Kidney (tissue), 14 donors: ENCODE measurements around the gene PLCB3. TPM values are rescaled to one million over a fixed set of nuclear protein-coding genes. Genes with fewer than 3 reads are reported as not detected.
A peak's percentile ranks its signal among the peaks of the same experiment; 100 is the strongest.

ENCODE experiments used
- DNase-seq, 5 donors: peaks; one replicate each; pipeline ENCODE4 v3.0.0-alpha.2; 2013 to 2020
- FAIRE-seq: peaks from 2 replicates; lab custom pipeline; 2012; peaks lifted over from hg19 to GRCh38; lab: Jason Lieb, UNC
- H3K27ac ChIP-seq, 2 donors: one replicate each; pipeline ENCODE4 v1.7.0; 2013; ENCODE audit warnings: low read depth in 2 of 2, low read length in 2 of 2, inconsistent platforms in 1 of 2
- H3K27me3 ChIP-seq: one replicate; pipeline ENCODE4 v1.7.1; 2013; ENCODE audit warnings: low read length, inconsistent platforms; ENCODE audit not compliant: control insufficient read depth, insufficient read depth
- H3K36me3 ChIP-seq, 3 donors: one replicate each; pipeline versions ENCODE4 v1.7.0 to v1.7.1; 2013; ENCODE audit warnings: low read length in 3 of 3, control low read depth in 1 of 3, inconsistent platforms in 1 of 3; ENCODE audit not compliant: insufficient read depth in 3 of 3, control insufficient read depth in 2 of 3
- H3K4me1 ChIP-seq, 3 donors: one replicate each; pipeline versions ENCODE4 v1.7.0 to v1.7.1; 2013; ENCODE audit warnings: low read length in 3 of 3, inconsistent platforms in 1 of 3, low read depth in 1 of 3; ENCODE audit not compliant: control insufficient read depth in 2 of 3, insufficient read depth in 2 of 3
- H3K4me3 ChIP-seq, 3 donors: one replicate each; pipeline versions ENCODE4 v1.7.0 to v1.8.1; 2013; ENCODE audit warnings: low read length in 3 of 3, control low read depth in 1 of 3, inconsistent platforms in 1 of 3
- H3K9ac ChIP-seq, 3 donors: one replicate each; pipeline versions ENCODE4 v1.7.0 to v1.7.1; 2013; ENCODE audit warnings: low read length in 3 of 3, control low read depth in 1 of 3, inconsistent platforms in 1 of 3
- H3K9me3 ChIP-seq, 3 donors: one replicate each; pipeline versions ENCODE4 v1.7.0 to v1.7.1; 2013; ENCODE audit warnings: low read length in 3 of 3, control low read depth in 1 of 3, inconsistent platforms in 1 of 3; ENCODE audit not compliant: control insufficient read depth in 2 of 3, insufficient read depth in 1 of 3
- intact Hi-C: fragments of 100-400 bp; cut with DNase I; formaldehyde crosslinking; loops from one replicate; pipeline ENCODE4 v1.11.1; 2022
- polyA plus RNA-seq: library from polyadenylated mRNA; stranded (reverse); fragments of 350-450 nt; fragmentation: Illumina TruSeq; extraction: RNeasy Lipid Tissue Mini Kit (QIAGEN cat#74804); gene quantifications from one replicate; pipeline ENCODE4 v1.2.3, GENCODE V29; 2014; ENCODE audit warnings: low read depth, low replicate concordance; ENCODE audit not compliant: insufficient read depth
- total RNA-seq: library from RNA; stranded (reverse); fragmentation: NEBNext Ultra II Directional; extraction: Animal tissue kit (Norgen Biotek cat#: 25700); gene quantifications from one replicate; pipeline ENCODE4 v1.2.1, GENCODE V29; 2021
- TF ChIP-seq, protein P1 (sequence below): IDR thresholded peaks from 3 replicates; pipeline ENCODE4 v1.5.1; 2012; ENCODE audit warnings: mild to moderate bottlenecking, moderate library complexity, borderline replicate concordance; ENCODE audit not compliant: insufficient read depth; ENCODE audit errors: extremely low read depth
- donor health status: control.
- donor health status: control.
- donor health status: control.
- donor health status: control.
- donor health status: control.
- donor health status: DM: yes; HTN: yes; CAD: no.
- donor health status: Normal renal cell carcinoma (clear cell type).

PLCB3 gene
- total and polyA plus RNA-seq, 2 donors from 2014 or later: 9.6 to 24.6 TPM

DNA sequence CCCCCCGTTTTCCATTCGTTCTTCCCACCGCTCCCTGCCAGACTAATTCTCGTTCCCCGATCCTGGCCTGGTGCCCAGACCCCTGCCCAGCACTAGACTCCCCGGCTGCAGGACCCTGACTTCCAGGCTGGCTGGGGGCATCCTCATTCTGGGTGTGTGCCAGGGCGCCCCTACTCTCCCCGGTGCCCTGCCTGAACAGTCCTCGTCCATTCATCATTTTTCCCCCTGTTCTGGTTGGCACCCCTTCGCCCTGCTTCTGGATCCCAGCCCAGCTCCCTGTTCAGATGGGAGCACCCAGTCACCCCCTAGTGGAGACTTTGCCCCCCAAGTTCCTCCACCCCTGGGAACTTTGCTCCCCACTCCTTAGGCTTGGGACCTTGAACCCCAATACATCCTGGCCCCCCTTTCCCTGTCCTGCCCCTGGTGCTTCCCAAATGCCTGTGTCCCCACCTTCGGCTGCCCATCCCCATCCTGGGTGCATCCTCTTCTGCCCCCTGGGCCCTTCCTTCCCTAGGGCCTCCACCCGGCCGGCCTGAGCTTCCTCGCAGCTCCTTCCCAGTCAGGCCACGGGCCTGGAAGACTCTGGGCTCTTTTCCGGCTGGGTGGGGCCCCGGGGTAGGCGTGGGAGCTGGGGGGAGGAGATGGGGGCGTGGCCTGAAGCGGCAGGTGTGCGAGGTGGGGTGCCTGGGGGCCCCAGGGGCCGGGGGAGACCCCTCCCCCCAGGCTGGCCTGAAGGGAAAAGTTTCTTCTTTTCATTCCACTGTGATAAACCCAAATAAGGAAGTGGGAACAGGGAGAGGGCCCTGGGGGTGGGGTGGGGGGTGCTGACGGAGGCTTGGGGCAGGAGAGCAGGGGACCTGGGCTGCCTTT is 908 bp downstream of the PLCB3 start:
- peak overlapping the region in 2 of 3 donors; percentile 78 to 80 for H3K9ac ChIP-seq
- H3K36me3 ChIP-seq: peaks cover 0 to 6% (median 0%) of the 10 kb centered on the region in 3 donors
- DNase-seq (peak in 1 of 5 donors; percentile 77), FAIRE-seq (no peak)
- intact Hi-C loops: no loop called here
- H3K4me3 ChIP-seq: peak overlapping the region; percentile 57 to 74 (median 71)
- peak overlapping the region; percentile 7 to 32 for H3K27ac ChIP-seq
- no peaks in the 10 kb centered on the region for H3K27me3 ChIP-seq
- H3K9me3 ChIP-seq: no peaks in the 10 kb centered on the region
- TF ChIP-seq, protein P1, sequence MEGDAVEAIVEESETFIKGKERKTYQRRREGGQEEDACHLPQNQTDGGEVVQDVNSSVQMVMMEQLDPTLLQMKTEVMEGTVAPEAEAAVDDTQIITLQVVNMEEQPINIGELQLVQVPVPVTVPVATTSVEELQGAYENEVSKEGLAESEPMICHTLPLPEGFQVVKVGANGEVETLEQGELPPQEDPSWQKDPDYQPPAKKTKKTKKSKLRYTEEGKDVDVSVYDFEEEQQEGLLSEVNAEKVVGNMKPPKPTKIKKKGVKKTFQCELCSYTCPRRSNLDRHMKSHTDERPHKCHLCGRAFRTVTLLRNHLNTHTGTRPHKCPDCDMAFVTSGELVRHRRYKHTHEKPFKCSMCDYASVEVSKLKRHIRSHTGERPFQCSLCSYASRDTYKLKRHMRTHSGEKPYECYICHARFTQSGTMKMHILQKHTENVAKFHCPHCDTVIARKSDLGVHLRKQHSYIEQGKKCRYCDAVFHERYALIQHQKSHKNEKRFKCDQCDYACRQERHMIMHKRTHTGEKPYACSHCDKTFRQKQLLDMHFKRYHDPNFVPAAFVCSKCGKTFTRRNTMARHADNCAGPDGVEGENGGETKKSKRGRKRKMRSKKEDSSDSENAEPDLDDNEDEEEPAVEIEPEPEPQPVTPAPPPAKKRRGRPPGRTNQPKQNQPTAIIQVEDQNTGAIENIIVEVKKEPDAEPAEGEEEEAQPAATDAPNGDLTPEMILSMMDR: peak; percentile 8
- peaks cover 0 to 26% (median 5%) of the 10 kb centered on the region in 3 donors for H3K4me1 ChIP-seq

DNA sequence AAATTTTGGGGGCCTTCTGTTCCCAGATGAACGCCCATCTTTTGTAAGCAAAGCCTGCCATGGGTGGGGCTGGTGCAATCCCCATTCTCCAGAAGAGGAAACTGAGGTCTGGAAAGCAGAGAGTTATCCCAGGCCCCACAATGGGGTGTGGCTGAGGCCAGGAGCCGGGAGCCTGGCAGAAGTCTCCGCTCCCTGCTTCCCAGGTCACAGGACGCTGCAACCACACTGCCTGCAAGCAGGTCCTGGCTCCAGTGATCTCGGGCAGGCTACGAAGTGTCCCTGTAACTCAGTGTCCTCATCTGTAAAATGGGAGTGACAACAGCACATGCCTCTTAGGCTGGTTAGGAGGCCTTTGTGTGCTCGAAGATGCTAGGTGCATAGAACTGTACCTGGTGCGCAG is 1.7 kb downstream of the PLCB3 start:
- DNase-seq (no peak), FAIRE-seq (no peak)
- intact Hi-C loops: no loop called here
- Histone ChIP-seq H3K9me3 (no peaks in the 10 kb centered on the region), H3K9ac (no peak overlapping the region), H3K4me3 (no peak overlapping the region), H3K36me3 (peaks cover 0 to 6% (median 0%) of the 10 kb centered on the region in 3 donors), H3K27ac (no peak overlapping the region), H3K4me1 (peaks cover 0 to 22% (median 5%) of the 10 kb centered on the region in 3 donors), H3K27me3 (no peaks in the 10 kb centered on the region)
- TF ChIP-seq, protein P1: no peak

DNA sequence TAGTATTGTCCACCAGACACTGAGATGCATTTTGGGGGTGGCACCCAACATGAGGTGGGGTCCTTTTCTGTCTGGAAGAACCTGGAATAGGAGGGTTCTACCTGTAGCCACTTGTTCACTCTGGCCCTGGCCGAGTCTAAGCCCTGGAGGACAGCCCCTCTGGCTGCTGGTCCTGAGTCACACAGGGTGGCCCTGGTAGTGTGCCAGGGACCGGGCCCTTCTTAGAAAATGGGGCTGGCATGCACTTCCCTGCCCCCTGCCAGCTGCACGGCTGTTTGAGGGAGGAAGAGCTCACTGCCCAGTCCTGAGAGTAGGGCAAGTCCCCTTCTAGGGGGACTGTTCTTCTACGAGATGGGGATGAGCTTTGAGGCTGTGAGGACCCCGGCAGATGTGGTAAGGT is 2.2 kb downstream of the PLCB3 start:
- H3K27ac ChIP-seq: no peak overlapping the region
- peaks cover 0 to 6% (median 1%) of the 10 kb centered on the region in 3 donors for H3K36me3 ChIP-seq
- DNase-seq: no peak
- H3K4me3 ChIP-seq: no peak overlapping the region
- H3K9ac ChIP-seq: no peak overlapping the region
- peaks cover 0 to 22% (median 5%) of the 10 kb centered on the region in 3 donors for H3K4me1 ChIP-seq
- H3K9me3 ChIP-seq: no peaks in the 10 kb centered on the region
- intact Hi-C loops: no loop called here
- TF ChIP-seq, protein P1: no peak
- H3K27me3 ChIP-seq: no peaks in the 10 kb centered on the region
- FAIRE-seq: no peak
